Natural killer cell treated with Interleukin-12 subunit alpha and Interleukin-12 subunit beta and Interleukin-15 and Interleukin-18, amount 100 ng/mL, for 72 hours (primary cell): Measurements from ENCODE around the gene MMP13. TPM values are rescaled to one million over a fixed set of nuclear protein-coding genes. Genes with fewer than 3 reads are reported as not detected.
"Not testable (repeated sequence)": the region's sequence is repeated elsewhere in the genome, so short reads cannot be mapped to it uniquely, and the experiment has no call there.

ENCODE experiments used
- ATAC-seq, 2 donors: fragments of 150-1000 bp; cut with Tn5 transposase in 1 of 2; sonication (Bioruptor Pico), chemical (Tn5 transposase) in 1 of 2; 2 replicates each; pipeline ENCODE4 v1.10.0; 2021
- DNase-seq: peaks from one replicate; pipeline ENCODE4 v3.0.0; 2022; ENCODE audit warnings: low spot score
- H3K27ac Mint-ChIP-seq, 2 donors: 1 replicate in 1 of 2; 2 replicates in 1 of 2; pipeline ENCODE4 v1.8.0; 2022; ENCODE audit warnings: mixed read lengths in 2 of 2, mild to moderate bottlenecking in 1 of 2, moderate library complexity in 1 of 2
- H3K27me3 Mint-ChIP-seq, 2 donors: 1 replicate in 1 of 2; 2 replicates in 1 of 2; pipeline ENCODE4 v1.8.0; 2022; ENCODE audit warnings: mixed read lengths in 2 of 2
- H3K36me3 Mint-ChIP-seq: one replicate; pipeline ENCODE4 v1.8.0; 2022; ENCODE audit warnings: mixed read lengths
- H3K4me1 Mint-ChIP-seq, 2 donors: 1 replicate in 1 of 2; 2 replicates in 1 of 2; pipeline ENCODE4 v1.8.0; 2022; ENCODE audit warnings: low read depth in 2 of 2, mixed read lengths in 2 of 2, mild to moderate bottlenecking in 1 of 2
- H3K4me3 Mint-ChIP-seq: one replicate; pipeline ENCODE4 v1.8.0; 2022; ENCODE audit warnings: mixed read lengths
- H3K9me3 Mint-ChIP-seq: 2 replicates; pipeline ENCODE4 v1.8.0; 2022; ENCODE audit warnings: mixed read lengths
- total RNA-seq, 2 donors: library from RNA; stranded (reverse); gene quantifications; one replicate each; pipeline ENCODE4 v1.2.3, GENCODE V29; 2022

The MMP13 gene
- total RNA-seq, 2 donors from 2014 or later = not detected

DNA sequence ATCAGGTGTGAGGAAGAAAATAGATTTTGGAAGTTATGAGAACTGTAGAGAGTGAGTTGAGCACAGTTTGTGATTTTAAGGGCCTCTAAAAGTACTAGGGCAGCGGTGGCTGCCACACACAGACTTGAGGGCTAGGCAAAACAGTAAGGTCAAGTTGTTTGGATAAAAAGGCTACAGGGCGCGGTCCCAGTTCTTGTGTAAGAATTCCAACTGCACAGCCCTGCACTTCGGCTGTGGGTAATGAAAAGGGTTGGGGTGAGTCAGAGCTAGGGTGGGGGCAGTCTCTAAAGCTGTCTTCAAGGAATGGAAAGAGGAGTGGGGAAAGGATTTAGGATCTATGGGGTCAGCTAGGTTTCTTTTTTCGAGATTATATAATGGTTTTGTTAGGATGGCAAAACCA lies 49.7 kb downstream of the MMP13 start:
- not testable (repeated sequence) for DNase-seq, H3K9me3 Mint-ChIP-seq, H3K36me3 Mint-ChIP-seq, H3K4me1 Mint-ChIP-seq, H3K27ac Mint-ChIP-seq, ATAC-seq, H3K4me3 Mint-ChIP-seq
- peaks cover 10 to 16% of the 10 kb centered on the region in 2 donors for H3K27me3 Mint-ChIP-seq

DNA sequence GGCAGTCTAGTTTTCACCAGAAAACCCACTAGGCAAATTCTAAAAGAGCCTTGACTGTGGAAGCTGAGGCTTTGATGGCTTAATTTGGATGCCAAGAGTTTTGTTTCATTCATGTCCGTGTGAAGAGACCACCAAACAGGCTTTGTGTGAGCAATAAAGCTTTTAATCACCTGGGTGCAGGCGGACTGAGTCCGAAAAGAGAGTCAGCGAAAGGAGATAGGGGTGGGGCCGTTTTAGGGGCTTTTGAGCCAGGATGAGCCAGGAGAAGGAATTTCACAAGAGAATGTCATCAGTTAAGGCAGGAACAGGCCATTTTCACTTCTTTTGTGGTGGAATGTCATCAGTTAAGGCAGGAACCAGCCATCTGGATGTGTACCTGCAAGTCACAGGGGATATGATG lies 51.6 kb downstream of the MMP13 start:
- not testable (repeated sequence) for H3K4me1 Mint-ChIP-seq, H3K4me3 Mint-ChIP-seq, ATAC-seq, H3K36me3 Mint-ChIP-seq, H3K9me3 Mint-ChIP-seq, DNase-seq, H3K27ac Mint-ChIP-seq
- peaks cover 8 to 16% of the 10 kb centered on the region in 2 donors for H3K27me3 Mint-ChIP-seq

DNA sequence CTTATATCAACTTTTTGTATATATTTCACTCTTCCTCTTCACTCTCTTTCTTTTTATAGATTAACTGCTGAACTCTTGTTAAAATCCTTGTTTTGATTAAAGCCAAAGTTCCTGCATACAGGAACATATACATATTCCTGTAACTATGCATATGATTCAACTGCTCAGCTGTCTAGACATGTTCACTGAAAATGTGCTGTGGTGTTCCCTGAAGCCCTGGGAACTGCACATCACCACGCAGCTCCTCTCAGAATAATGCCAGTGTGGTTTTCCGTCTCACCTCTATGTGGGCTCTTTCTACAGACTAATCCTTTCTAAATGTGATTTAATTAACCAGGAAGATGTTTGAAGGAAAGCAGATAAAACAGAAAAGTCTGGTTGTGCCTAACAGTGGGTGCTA lies 55.2 kb downstream of the MMP13 start:
- peaks cover 2 to 6% of the 10 kb centered on the region in 2 donors for H3K27me3 Mint-ChIP-seq
- DNase-seq (no peak), ATAC-seq (no peak)
- no peaks in the 10 kb centered on the region for H3K36me3 Mint-ChIP-seq
- H3K4me1 Mint-ChIP-seq = no peaks in the 10 kb centered on the region
- peaks cover 2% of the 10 kb centered on the region for H3K9me3 Mint-ChIP-seq
- no peak overlapping the region for H3K4me3 Mint-ChIP-seq
- H3K27ac Mint-ChIP-seq = no peak overlapping the region

Other genes with a start within 250 kb of the MMP13 start
- gene MMP27, start 250.0 kb downstream of the MMP13 start, total RNA-seq = not detected
- gene MMP8, start 230.8 kb downstream of the MMP13 start, total RNA-seq = not detected
- not detected for gene MMP10, start 175.1 kb downstream of the MMP13 start, total RNA-seq
- not detected for gene MMP1, start 157.6 kb downstream of the MMP13 start, total RNA-seq
- gene MMP3, start 112.1 kb downstream of the MMP13 start, total RNA-seq = not detected
- not detected for gene MMP12, start 80.8 kb downstream of the MMP13 start, total RNA-seq
- gene DCUN1D5, start 136.4 kb upstream of the MMP13 start, total RNA-seq = 10 to 100 TPM; 36.2 to 78.4 TPM
- gene DYNC2H1, start 153.7 kb upstream of the MMP13 start, total RNA-seq = 1 to 10 TPM; 1.7 to 3.7 TPM